K562 (cell line): Measurements from ENCODE around the gene LMCD1. TPM values are rescaled to one million over a fixed set of nuclear protein-coding genes. Genes with fewer than 3 reads are reported as not detected.

Source experiments
- ATAC-seq: fragments of 200-7000 bp; cut with Tn5 transposase; 3 replicates; pipeline ENCODE4 v1.9.1; 2020; ENCODE audit warnings: moderate library complexity
- BruUV-seq: library from RNA; stranded (reverse); fragments of 400-500 nt; replicated peaks from 2 replicates; lab custom pipeline; 2021; lab: Mats Ljungman, UMichigan
- CTCF ChIA-PET: fragments of 300-600 bp; formaldehyde crosslinking; extraction: SDS; loops from one replicate; lab custom pipeline; 2021; ENCODE audit warnings: low intra/inter-chr PET ratio; lab: Yijun Ruan, JAX
- POLR2A ChIA-PET: fragments of 300-600, 350-650 bp; sonication (Branson Sonifier 250); formaldehyde crosslinking; extraction: SDS; loops from one replicate; lab custom pipeline; 2021; ENCODE audit warnings: antibody characterized with exemption, inconsistent platforms; lab: Yijun Ruan, JAX
- DNase-seq, 4 experiments: peaks; one replicate each; pipeline versions ENCODE4 v3.0.0 to v3.0.0-alpha.2; 2011 to 2018; ENCODE audit warnings: low spot score in 3 of 4, mixed read lengths in 3 of 4; ENCODE audit errors: extremely low read depth in 1 of 4
- FAIRE-seq: peaks from 2 replicates; lab custom pipeline; 2011; peaks lifted over from hg19 to GRCh38; lab: Jason Lieb, UNC
- H2AFZ ChIP-seq: 2 replicates; pipeline ENCODE4 v1.6.0; 2011; ENCODE audit warnings: low read depth, low read length, control low read depth, inconsistent platforms
- H3K27ac ChIP-seq: fragments of 200-600 bp; 3 replicates; pipeline ENCODE4 v1.8.0; 2011; ENCODE audit warnings: low read depth, mild to moderate bottlenecking, control low read depth, inconsistent platforms, low read length, moderate library complexity, mixed read lengths; ENCODE audit errors: extremely low read depth
- H3K27me3 ChIP-seq, 2 experiments: fragments of 300-600 bp in 1 of 2; 2 replicates in 1 of 2; 3 replicates in 1 of 2; pipeline versions ENCODE4 v1.6.0 to v1.8.0; 2011; ENCODE audit warnings: inconsistent platforms in 2 of 2, low read length in 2 of 2, mild to moderate bottlenecking in 1 of 2, mixed read lengths in 1 of 2, moderate library complexity in 1 of 2; ENCODE audit not compliant: control insufficient read depth in 2 of 2, insufficient read depth in 2 of 2
- H3K36me3 ChIP-seq: fragments of 300-600 bp; 3 replicates; pipeline ENCODE4 v1.8.0; 2011; ENCODE audit warnings: mild to moderate bottlenecking, low read length, inconsistent platforms; ENCODE audit not compliant: control insufficient read depth, insufficient read depth
- H3K4me1 ChIP-seq, 2 experiments: fragments of 200-600 bp in 1 of 2; replicated peaks in 1 of 2; 2 replicates in 1 of 2; 3 replicates in 1 of 2; pipeline versions ENCODE4 v1.5.1 to v1.8.0; 2011; ENCODE audit warnings: inconsistent platforms in 2 of 2, low read length in 2 of 2, mild to moderate bottlenecking in 1 of 2, mixed read lengths in 1 of 2, moderate library complexity in 1 of 2; ENCODE audit not compliant: control insufficient read depth in 2 of 2, insufficient read depth in 2 of 2
- H3K4me2 ChIP-seq: 2 replicates; pipeline ENCODE4 v1.6.1; 2011; ENCODE audit warnings: low read length, control low read depth, inconsistent platforms, mixed read lengths; ENCODE audit not compliant: insufficient read depth
- H3K4me3 ChIP-seq: fragments of 200-600 bp; sonication (generic), shearing (Covaris generic); 2 replicates; pipeline ENCODE4 v1.5.1; 2016; ENCODE audit warnings: control low read depth, inconsistent platforms
- H3K79me2 ChIP-seq: fragments of 200-600 bp; 3 replicates; pipeline ENCODE4 v1.8.0; 2011; ENCODE audit warnings: low read length, inconsistent platforms; ENCODE audit not compliant: control insufficient read depth, insufficient read depth
- H3K9ac ChIP-seq, 2 experiments: 2 replicates each; pipeline versions ENCODE4 v1.6.0 to v1.6.1; 2011; ENCODE audit warnings: low read depth in 2 of 2, low read length in 2 of 2, control low read depth in 1 of 2, inconsistent platforms in 1 of 2, mild to moderate bottlenecking in 1 of 2, mixed read lengths in 1 of 2; ENCODE audit not compliant: insufficient read depth in 1 of 2
- H3K9me1 ChIP-seq: one replicate; pipeline ENCODE4 v1.6.0; 2011; ENCODE audit warnings: inconsistent platforms, mild to moderate bottlenecking, low read length, moderate library complexity; ENCODE audit not compliant: control insufficient read depth, insufficient read depth
- H3K9me3 ChIP-seq: replicated peaks from 2 replicates; pipeline ENCODE4 v1.5.1; 2011; ENCODE audit warnings: low read depth, low read length, inconsistent platforms; ENCODE audit not compliant: control insufficient read depth, insufficient read depth
- H4K20me1 ChIP-seq: replicated peaks from 2 replicates; pipeline ENCODE4 v1.6.1; 2011; ENCODE audit warnings: low read length, inconsistent platforms, mixed read lengths; ENCODE audit not compliant: control insufficient read depth, insufficient read depth
- BCOR ChIP-seq: fragments of 450-650 bp; IDR thresholded peaks from 2 replicates; pipeline ENCODE4 v1.6.1; 2016
- COPS2 ChIP-seq: fragments of 450-650 bp; conservative IDR thresholded peaks from 2 replicates; pipeline ENCODE4 v1.6.1; 2016; ENCODE audit warnings: mild to moderate bottlenecking, moderate library complexity
- L3MBTL2 ChIP-seq: fragments of 450-650 bp; IDR thresholded peaks from 2 replicates; pipeline ENCODE4 v1.6.1; 2016; ENCODE audit warnings: mild to moderate bottlenecking, moderate library complexity
- NBN ChIP-seq: fragments of 450-650 bp; IDR thresholded peaks from 2 replicates; pipeline ENCODE4 v1.6.1; 2016; ENCODE audit warnings: low read depth, mild to moderate bottlenecking
- NCOA1 ChIP-seq: fragments of 450-650 bp; IDR thresholded peaks from 2 replicates; pipeline ENCODE4 v1.6.1; 2016; ENCODE audit warnings: low read depth
- ZNF263 ChIP-seq: sonication (generic); formaldehyde crosslinking; IDR thresholded peaks from 2 replicates; pipeline ENCODE4 v1.8.0; 2022; ENCODE audit warnings: mild to moderate bottlenecking, missing genetic modification reagents, borderline replicate concordance
- ZNF316 ChIP-seq: fragments of 450-650 bp; IDR thresholded peaks from 2 replicates; pipeline ENCODE4 v1.6.1; 2016
- ZNF780A ChIP-seq: fragments of 250-450 bp; sonication (Bioruptor Pico); IDR thresholded peaks from 2 replicates; pipeline ENCODE4 v1.5.0; 2021; ENCODE audit warnings: mild to moderate bottlenecking
- WGBS: fragments of 100-300 bp; shearing (Covaris generic); methylation state at CpG from one replicate; pipeline ENCODE4 v1.1.6; 2016; ENCODE audit warnings: low coverage, mixed read lengths; ENCODE audit not compliant: insufficient coverage; ENCODE audit errors: missing lambda C conversion rate; 5-methylcytosine and 5-hydroxymethylcytosine counted together
- in situ Hi-C: fragments of 300-500 bp; cut with MboI; formaldehyde crosslinking; loops from 4 replicates; pipeline ENCODE4 v1.15.0; 2018; ENCODE audit warnings: inconsistent platforms, mixed read lengths
- intact Hi-C: fragments of 100-400 bp; cut with micrococcal nuclease; formaldehyde crosslinking; loops from 2 replicates; pipeline ENCODE4 v1.14.2; 2022
- polyA plus RNA-seq, 8 experiments: library from polyadenylated mRNA; depleted of rRNA in 4 of 8; stranded (reverse) in 5 of 8; unstranded in 3 of 8; fragments of >200 nt; fragmentation: Nextera tagmentation in 2 of 8; fragmentation: Illumina TruSeq in 1 of 8; extraction: Ambion mirVana in 2 of 8; extraction: Trizol in 1 of 8; gene quantifications; 2 replicates each; pipeline versions ENCODE4 v1.2.1 to v1.2.3, GENCODE V29; 2011 to 2014; ENCODE audit warnings: inconsistent platforms in 1 of 8, missing spikeins in 1 of 8
- total RNA-seq, 7 experiments: library from RNA; depleted of rRNA in 6 of 7; stranded (reverse); fragments of >200 nt in 6 of 7; fragmentation: Illumina TruSeq in 2 of 7; extraction: Trizol in 2 of 7; gene quantifications; 2 replicates each; pipeline versions ENCODE4 v1.2.1 to v1.2.3, GENCODE V29; 2011 to 2021; ENCODE audit warnings: low replicate concordance in 1 of 7
- TF ChIP-seq, protein P1 (sequence below): sonication (generic); formaldehyde crosslinking; IDR thresholded peaks from 2 replicates; pipeline ENCODE4 v1.8.0; 2022; ENCODE audit warnings: mild to moderate bottlenecking, missing genetic modification reagents

LMCD1 gene
- total and polyA plus RNA-seq, 9 of the 15 experiments (the other 6 are each of a cell fraction or from before 2014, with no cell fraction given) = 0.60 TPM; not detected in 8

DNA sequence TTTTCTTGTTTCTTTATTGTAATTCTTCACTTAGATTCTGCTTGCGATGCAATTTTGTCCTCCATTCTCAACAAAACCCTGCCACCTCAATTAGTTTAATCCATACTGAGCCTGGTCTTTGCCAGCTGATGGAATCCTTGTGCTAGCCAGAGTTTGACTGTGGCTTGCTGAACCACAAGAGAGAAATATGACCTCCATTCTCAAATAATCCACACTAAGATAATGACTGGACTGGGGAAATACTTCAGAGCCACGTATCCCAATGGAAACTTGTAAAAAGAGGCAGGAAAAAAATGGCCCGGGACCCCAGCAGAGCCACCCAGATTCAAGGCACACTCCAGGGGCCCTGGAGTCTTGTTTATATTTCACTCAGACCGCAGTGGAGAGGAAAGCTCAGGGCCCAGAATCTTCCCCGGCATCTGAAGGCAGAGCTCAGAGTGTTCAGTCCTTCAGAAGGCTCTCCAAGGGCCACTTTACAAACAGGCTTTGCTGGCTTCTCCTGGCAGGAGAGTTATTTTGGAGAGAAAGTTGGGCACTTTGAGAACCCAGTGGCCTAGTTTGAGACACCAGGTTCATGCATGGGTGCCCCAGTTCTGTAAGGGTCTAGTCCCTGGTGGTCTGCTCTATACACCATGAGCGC, 80.3 kb downstream of the LMCD1 start:
- intact Hi-C loops = no loop called here
- FAIRE-seq (no peak), DNase-seq (no peak), ATAC-seq (no peak)
- Histone ChIP-seq H3K36me3 (no peaks in the 10 kb centered on the region), H2AFZ (no peak overlapping the region), H4K20me1 (no peaks in the 10 kb centered on the region), H3K4me3 (no peak overlapping the region), H3K4me1 (no peaks in the 10 kb centered on the region), H3K79me2 (no peaks in the 10 kb centered on the region), H3K9me1 (no peaks in the 10 kb centered on the region), H3K27ac (no peak overlapping the region), H3K4me2 (no peak overlapping the region), H3K9me3 (no peaks in the 10 kb centered on the region), H3K9ac (no peak overlapping the region), H3K27me3 (peaks cover 0 to under 1% of the 10 kb centered on the region in 2 experiments; a peak in 1 of 5 replicates)
- no peak for TF ChIP-seq ZNF263 (CRISPR knock-in tag)
- 0 out of 2 replicates have a peak, but pooled peaks have one; percentile 22 for TF ChIP-seq ZNF316
- TF ChIP-seq COPS2 = no peak
- TF ChIP-seq NBN = no peak
- POLR2A ChIA-PET = interaction anchor here (0.7 to 1.0 kb wide), 2 partner anchors 9 to 78 kb away, joined by 3 read pairs; no protein-coding TSS in a partner anchor
- in situ Hi-C loops = no loop called here
- WGBS = 1% methylated on average over 6 of the region's 6 CpGs
- CTCF ChIA-PET = no interaction called here
- BruUV-seq = no TSS peak

DNA sequence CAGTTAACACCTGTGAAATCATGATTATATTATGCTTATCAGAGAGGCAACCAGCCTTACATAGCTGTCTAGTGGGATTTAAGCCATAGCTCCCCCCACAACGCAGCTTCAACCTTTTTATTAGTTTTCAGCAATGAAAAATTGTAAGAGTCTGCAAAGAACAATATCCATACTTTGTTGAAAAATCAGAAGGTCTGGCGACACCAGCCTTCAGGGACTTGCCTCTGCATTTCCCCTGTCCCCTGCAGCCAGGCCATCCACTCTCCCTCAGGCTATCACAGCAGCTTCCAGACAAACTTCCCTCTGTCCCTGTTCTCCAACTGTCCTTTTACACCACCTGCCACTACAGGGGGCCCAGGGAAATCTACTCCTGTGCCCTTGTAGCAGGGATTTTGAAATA, 83.0 kb downstream of the LMCD1 start:
- no peaks in the 10 kb centered on the region for H3K79me2 ChIP-seq
- no peaks in the 10 kb centered on the region for H4K20me1 ChIP-seq
- H2AFZ ChIP-seq = no peak overlapping the region
- H3K4me2 ChIP-seq = no peak overlapping the region
- no peak overlapping the region for H3K27ac ChIP-seq
- in situ Hi-C loops = no loop called here
- no peak overlapping the region for H3K4me3 ChIP-seq
- intact Hi-C loops = no loop called here
- TF ChIP-seq L3MBTL2 (no peak), BCOR (no peak), NCOA1 (no peak), ZNF780A (CRISPR knock-in tag) (no peak)
- TF ChIP-seq, protein P1, sequence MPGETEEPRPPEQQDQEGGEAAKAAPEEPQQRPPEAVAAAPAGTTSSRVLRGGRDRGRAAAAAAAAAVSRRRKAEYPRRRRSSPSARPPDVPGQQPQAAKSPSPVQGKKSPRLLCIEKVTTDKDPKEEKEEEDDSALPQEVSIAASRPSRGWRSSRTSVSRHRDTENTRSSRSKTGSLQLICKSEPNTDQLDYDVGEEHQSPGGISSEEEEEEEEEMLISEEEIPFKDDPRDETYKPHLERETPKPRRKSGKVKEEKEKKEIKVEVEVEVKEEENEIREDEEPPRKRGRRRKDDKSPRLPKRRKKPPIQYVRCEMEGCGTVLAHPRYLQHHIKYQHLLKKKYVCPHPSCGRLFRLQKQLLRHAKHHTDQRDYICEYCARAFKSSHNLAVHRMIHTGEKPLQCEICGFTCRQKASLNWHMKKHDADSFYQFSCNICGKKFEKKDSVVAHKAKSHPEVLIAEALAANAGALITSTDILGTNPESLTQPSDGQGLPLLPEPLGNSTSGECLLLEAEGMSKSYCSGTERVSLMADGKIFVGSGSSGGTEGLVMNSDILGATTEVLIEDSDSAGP (CRISPR knock-in tag) = no peak
- no peak for ATAC-seq
- 0% methylated on average over 2 of the region's 2 CpGs for WGBS
- BruUV-seq = no TSS peak
- no peaks in the 10 kb centered on the region for H3K36me3 ChIP-seq
- DNase-seq = no peak
- POLR2A ChIA-PET = no interaction called here
- no peaks in the 10 kb centered on the region for H3K4me1 ChIP-seq
- H3K27me3 ChIP-seq = peaks cover 0 to 5% of the 10 kb centered on the region in 2 experiments; a peak in 2 of 5 replicates
- H3K9ac ChIP-seq = no peak overlapping the region
- H3K9me3 ChIP-seq = no peaks in the 10 kb centered on the region
- CTCF ChIA-PET = no interaction called here
- FAIRE-seq = no peak
- no peaks in the 10 kb centered on the region for H3K9me1 ChIP-seq
